A549 (cell line): Measurements from ENCODE around the gene PRSS35.

Experiments
- CBX2 ChIP-seq: fragments of 200-600 bp; sonication (generic); IDR thresholded peaks from 2 replicates; pipeline ENCODE4 v1.6.1; 2016; ENCODE audit warnings: low read depth, mild to moderate bottlenecking, borderline replicate concordance
- NR3C1 ChIP-seq: fragments of >200 bp; sonication (Bioruptor Twin); formaldehyde crosslinking; IDR thresholded peaks from 3 replicates; pipeline ENCODE4 v1.6.1; 2017
- POLR2A ChIP-seq: IDR thresholded peaks from 2 replicates; pipeline ENCODE4 v1.6.1; 2012; ENCODE audit warnings: mild to moderate bottlenecking, low read length
- RNF2 ChIP-seq: fragments of 200-600 bp; sonication (generic); IDR thresholded peaks from 2 replicates; pipeline ENCODE4 v1.6.1; 2016; ENCODE audit warnings: low read depth, mild to moderate bottlenecking, antibody characterized with exemption, moderate library complexity, borderline replicate concordance
- SREBF2 ChIP-seq: fragments of 450-650 bp; IDR thresholded peaks from 2 replicates; pipeline ENCODE4 v1.6.1; 2014; ENCODE audit warnings: mild to moderate bottlenecking, moderate library complexity
- TF ChIP-seq, protein P1 (sequence below): fragments of >200 bp; sonication (Bioruptor Twin); formaldehyde crosslinking; IDR thresholded peaks from 3 replicates; pipeline ENCODE4 v1.5.1; 2016
- TF ChIP-seq, protein P2 (sequence below): IDR thresholded peaks from 2 replicates; pipeline ENCODE4 v1.6.1; 2012

DNA sequence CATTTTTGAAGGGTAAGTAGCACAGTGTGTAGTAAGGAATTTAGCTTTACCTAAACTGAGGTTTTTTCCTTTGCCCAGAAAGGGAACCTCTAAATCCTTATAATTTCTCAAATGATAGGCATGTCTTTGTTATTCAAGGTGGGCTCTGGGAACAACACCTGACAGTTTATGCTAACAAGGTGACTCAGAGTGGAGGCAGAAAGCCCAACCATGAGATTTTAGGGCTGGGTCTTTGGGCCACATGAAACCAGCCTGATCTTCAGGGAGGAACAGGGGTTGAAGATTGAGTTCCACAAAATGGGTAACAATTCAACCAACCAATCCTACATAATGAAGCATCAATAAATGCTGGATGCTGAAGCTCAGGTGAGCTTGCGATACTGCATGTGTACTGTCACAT is 46.6 kb downstream of the PRSS35 start:
- TF ChIP-seq, protein P1, sequence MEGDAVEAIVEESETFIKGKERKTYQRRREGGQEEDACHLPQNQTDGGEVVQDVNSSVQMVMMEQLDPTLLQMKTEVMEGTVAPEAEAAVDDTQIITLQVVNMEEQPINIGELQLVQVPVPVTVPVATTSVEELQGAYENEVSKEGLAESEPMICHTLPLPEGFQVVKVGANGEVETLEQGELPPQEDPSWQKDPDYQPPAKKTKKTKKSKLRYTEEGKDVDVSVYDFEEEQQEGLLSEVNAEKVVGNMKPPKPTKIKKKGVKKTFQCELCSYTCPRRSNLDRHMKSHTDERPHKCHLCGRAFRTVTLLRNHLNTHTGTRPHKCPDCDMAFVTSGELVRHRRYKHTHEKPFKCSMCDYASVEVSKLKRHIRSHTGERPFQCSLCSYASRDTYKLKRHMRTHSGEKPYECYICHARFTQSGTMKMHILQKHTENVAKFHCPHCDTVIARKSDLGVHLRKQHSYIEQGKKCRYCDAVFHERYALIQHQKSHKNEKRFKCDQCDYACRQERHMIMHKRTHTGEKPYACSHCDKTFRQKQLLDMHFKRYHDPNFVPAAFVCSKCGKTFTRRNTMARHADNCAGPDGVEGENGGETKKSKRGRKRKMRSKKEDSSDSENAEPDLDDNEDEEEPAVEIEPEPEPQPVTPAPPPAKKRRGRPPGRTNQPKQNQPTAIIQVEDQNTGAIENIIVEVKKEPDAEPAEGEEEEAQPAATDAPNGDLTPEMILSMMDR, result no peak
- no peak for TF ChIP-seq CBX2
- TF ChIP-seq SREBF2, result no peak
- no peak for TF ChIP-seq NR3C1
- TF ChIP-seq POLR2A, result no peak
- TF ChIP-seq, protein P2, sequence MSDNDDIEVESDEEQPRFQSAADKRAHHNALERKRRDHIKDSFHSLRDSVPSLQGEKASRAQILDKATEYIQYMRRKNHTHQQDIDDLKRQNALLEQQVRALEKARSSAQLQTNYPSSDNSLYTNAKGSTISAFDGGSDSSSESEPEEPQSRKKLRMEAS, result no peak
- no peak for TF ChIP-seq RNF2
